HG03097 (cell line): ENCODE measurements around the gene HYDIN.

ENCODE experiments used
- ATAC-seq: cut with Tn5 transposase; IDR thresholded peaks from one replicate; pipeline ENCODE4 v1.9.1; 2021; ENCODE audit not compliant: unreplicated experiment, low FRiP score

HYDIN gene

GRCh38 chr16:70795296-70795912 is 435.1 kb downstream of the HYDIN start:
- ATAC-seq = no peak

- ATAC-seq = no peak
Measured at GRCh38 chr16:70793851-70794502, 436.5 kb downstream of the HYDIN start.

- ATAC-seq = no peak
Measured at GRCh38 chr16:70790815-70791214, 439.7 kb downstream of the HYDIN start.

GRCh38 chr16:70789595-70790447 is 440.7 kb downstream of the HYDIN start:
- no peak for ATAC-seq

GRCh38 chr16:70788668-70789594 is 441.6 kb downstream of the HYDIN start:
- no peak for ATAC-seq

GRCh38 chr16:70786020-70786755 is 444.3 kb downstream of the HYDIN start:
- no peak for ATAC-seq

GRCh38 chr16:70784692-70785555 is 445.6 kb downstream of the HYDIN start:
- no peak for ATAC-seq

GRCh38 chr16:70782237-70782636 is 448.3 kb downstream of the HYDIN start:
- no peak for ATAC-seq

GRCh38 chr16:70781800-70782199 is 448.7 kb downstream of the HYDIN start:
- no peak for ATAC-seq

- no peak for ATAC-seq
Measured at GRCh38 chr16:70780546-70780945, 450.0 kb downstream of the HYDIN start.

GRCh38 chr16:70779361-70779760 is 451.2 kb downstream of the HYDIN start:
- no peak for ATAC-seq

- no peak for ATAC-seq
Measured at GRCh38 chr16:70778901-70779309, 451.6 kb downstream of the HYDIN start.

GRCh38 chr16:70777973-70778406 is 452.5 kb downstream of the HYDIN start:
- no peak for ATAC-seq

- no peak for ATAC-seq
Measured at GRCh38 chr16:70777496-70777895, 453.0 kb downstream of the HYDIN start.

- no peak for ATAC-seq
Measured at GRCh38 chr16:70775399-70775798, 455.1 kb downstream of the HYDIN start.

GRCh38 chr16:70774261-70774660 is 456.3 kb downstream of the HYDIN start:
- ATAC-seq = no peak

GRCh38 chr16:70772493-70772892 is 458.0 kb downstream of the HYDIN start:
- no peak for ATAC-seq

GRCh38 chr16:70770626-70771552 is 459.6 kb downstream of the HYDIN start:
- no peak for ATAC-seq
